ENCODE results near the gene APBB2.

- no peak for TF ChIP-seq TCF4 (CRISPR knock-in tag; IDR thresholded peaks at IDR 0.05; ENCODE audit: borderline replicate concordance)
- TF ChIP-seq ISL1 (CRISPR knock-in tag; IDR thresholded peaks at IDR 0.05), result no peak
- TF ChIP-seq CSDC2 (CRISPR knock-in tag; IDR thresholded peaks at IDR 0.05), result no peak
- TF ChIP-seq ZFP30 (CRISPR knock-in tag; IDR thresholded peaks at IDR 0.05), result no peak
- TF ChIP-seq PATZ1 (CRISPR knock-in tag; IDR thresholded peaks at IDR 0.05; ENCODE audit: borderline replicate concordance), result no peak
- TF ChIP-seq ZNF8 (CRISPR knock-in tag; IDR thresholded peaks at IDR 0.05), result no peak
- TF ChIP-seq TSHZ2 (CRISPR knock-in tag; IDR thresholded peaks at IDR 0.05), result no peak
- TF ChIP-seq ESRRG (CRISPR knock-in tag; IDR thresholded peaks at IDR 0.05), result no peak
- no peak for TF ChIP-seq RARB (CRISPR knock-in tag; IDR thresholded peaks at IDR 0.05)
- no peak for TF ChIP-seq ZNF70 (CRISPR knock-in tag; IDR thresholded peaks at IDR 0.05)
Observed at GRCh38 chr4:40864531-40864930, 349.8 kb downstream of the APBB2 start.

Measured in SK-N-SH treated with all-trans-retinoic acid at 6 μM for 48 hours (cell line).